ENCODE data around the gene SCNM1.

The SCNM1 gene, protein sequence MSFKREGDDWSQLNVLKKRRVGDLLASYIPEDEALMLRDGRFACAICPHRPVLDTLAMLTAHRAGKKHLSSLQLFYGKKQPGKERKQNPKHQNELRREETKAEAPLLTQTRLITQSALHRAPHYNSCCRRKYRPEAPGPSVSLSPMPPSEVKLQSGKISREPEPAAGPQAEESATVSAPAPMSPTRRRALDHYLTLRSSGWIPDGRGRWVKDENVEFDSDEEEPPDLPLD

GRCh38 chr1:151165738-151166504 lies at the start of gene SCNM1, which contains the start of gene LYSMD1:
TSS of gene SCNM1 (plus strand) at chr1:151166144. CDS start at chr1:151166153, 9 bp downstream.
TSS of gene LYSMD1 (minus strand) at chr1:151165902. CDS start at chr1:151165258, 644 bp downstream.
- DNase-seq: peak; percentile 94 to 97 (median 96)

DNA sequence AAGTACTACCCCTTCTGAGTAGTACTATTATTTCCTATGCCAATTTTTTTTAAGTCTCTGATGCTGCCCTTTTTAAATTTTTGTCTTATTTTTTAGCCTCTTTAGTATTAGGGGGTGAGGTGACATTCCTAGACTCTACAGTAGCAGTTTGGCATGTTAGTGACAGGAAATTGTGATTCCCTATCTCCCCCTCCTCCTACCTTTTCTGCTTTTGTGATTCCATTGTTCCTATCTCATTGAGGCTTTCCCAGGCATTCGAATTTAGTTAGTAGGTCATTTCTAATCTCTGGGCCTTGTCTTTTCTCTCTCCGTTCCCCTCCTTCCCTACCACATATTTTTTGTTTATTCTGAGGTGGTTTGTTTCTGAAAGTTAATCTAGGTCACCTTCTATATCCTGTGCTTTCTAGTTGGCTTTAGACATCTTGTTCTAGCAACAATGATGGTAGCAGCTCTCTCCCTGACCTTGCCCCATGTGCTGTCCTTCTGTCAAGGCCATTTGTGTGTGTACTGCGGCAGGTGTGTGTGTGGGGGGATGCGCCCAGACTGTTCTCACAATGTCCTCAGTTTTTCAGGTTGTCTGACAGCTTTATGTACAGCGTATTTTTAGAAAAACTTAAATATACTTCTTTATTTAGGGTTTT lies 41.1 kb upstream of the SCNM1 start:
- DNase-seq: no peak

DNA sequence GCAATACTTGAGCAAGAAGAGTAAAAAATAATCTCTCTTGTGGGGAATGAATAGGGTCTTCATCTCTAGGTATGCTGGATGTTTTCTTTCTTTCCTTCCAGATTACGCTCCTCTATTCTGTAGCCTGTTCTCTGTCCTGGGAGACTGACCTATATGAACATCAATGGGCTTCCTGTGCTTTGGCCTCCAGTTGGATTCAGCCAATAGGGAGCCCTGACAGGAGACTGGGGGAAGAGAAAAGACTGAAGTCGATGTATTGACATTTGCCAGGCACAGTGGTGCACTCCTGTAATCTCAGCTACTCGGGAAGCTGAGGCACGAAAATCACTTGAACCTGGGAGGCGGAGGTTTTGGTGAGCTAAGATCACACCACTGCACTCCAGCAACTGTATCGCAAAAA lies 37.1 kb upstream of the SCNM1 start:
- no peak for DNase-seq

GRCh38 chr1:151130987-151131586 lies 34.9 kb upstream of the SCNM1 start:
- peak; percentile 67 to 87 (median 83) for DNase-seq

- no peak for DNase-seq
Observed at GRCh38 chr1:151131701-151132334, 34.1 kb upstream of the SCNM1 start.

GRCh38 chr1:151132335-151133017 lies 33.5 kb upstream of the SCNM1 start:
- DNase-seq: no peak

GRCh38 chr1:151133018-151133806 lies 32.7 kb upstream of the SCNM1 start:
- DNase-seq: no peak

DNA sequence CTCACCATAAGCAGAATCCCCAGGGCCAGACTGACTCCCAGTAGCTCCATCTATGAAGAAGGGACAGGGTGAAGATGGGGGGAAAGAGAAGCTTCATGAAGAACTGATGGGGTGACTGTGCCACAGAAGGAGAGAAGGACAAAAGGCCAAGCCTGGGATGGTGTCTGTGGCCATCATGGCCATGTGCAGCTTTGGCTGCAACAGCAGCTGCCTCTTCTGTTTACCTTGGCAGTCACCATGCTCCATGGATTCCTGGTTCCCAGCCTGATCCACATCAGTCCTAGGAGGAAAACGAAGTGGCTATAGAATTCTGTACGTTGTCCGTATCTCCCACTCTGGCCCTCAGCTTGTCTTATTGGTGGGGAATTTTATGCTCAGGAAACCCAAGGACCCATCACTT lies 31.5 kb upstream of the SCNM1 start:
- DNase-seq: no peak

- no peak for DNase-seq
Observed at GRCh38 chr1:151134991-151135390, 31.0 kb upstream of the SCNM1 start.

DNA sequence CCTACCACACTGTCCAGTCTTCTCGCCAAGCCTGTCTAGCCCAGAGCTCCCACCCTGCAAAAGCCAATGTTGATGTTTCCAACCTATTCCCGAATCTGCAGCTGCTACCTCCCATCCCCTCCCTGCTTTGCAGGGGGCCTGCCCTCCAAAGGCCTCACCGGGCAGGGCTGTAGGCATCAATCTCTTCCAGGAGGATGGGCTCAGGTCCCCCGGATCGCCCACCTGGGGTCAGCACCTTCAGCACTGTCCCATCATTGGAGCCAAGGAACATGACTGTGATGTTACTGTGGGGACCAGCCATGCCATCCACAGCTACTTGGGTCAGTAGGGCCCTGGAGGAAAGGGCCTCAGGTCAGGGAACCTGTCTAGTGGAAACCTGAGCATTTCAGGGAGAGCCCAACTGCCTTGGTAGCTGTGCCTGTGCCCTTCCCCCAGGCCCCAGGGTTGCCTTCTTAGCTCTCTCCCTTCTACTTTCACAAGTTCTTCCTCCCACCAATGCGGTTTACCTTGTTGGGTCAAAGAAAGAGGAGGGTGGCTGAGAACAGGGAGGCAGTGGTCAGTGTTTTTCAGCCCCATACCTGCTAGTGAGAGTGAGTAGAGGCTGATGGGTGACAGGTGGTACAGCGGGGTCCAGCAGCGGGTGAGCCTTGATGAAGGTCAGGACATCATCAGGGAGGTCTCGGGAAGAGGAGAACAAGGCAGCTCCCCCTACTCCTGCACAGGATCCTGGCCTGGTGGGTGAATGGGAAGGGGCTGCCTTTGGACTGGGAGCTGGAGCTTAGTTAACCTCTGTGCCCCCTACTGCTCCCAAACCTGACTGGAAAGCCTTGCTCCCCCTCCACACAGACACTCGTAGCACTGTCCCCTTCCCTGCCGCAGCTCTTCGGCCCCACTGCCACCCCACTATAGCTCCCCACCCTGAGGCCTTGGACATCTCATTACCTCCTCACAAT lies 30.2 kb upstream of the SCNM1 start:
- DNase-seq: no peak

DNA sequence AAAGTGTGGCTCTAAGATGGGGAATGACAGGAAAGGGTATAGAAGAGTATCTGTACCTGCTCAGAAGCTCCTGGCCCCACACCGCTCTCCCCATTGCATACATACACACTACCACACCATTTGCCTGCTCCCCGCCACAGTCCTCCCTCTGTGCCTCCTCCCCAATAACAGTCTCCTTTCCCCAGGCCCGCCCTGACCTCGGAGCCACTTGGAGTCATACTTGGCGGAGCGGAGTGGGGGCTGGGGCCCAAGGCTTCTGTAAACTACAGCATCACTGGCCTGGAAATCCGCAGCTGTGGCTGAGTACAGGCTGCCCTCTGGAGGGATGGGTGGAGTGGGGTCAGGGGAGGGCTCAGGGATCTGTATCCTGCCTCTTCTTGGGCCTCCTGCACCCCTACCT lies 28.2 kb upstream of the SCNM1 start:
- no peak for DNase-seq

GRCh38 chr1:151142411-151143056 lies 23.4 kb upstream of the SCNM1 start:
- DNase-seq: no peak

- no peak for DNase-seq
Observed at GRCh38 chr1:151143057-151143435, 22.9 kb upstream of the SCNM1 start.

DNA sequence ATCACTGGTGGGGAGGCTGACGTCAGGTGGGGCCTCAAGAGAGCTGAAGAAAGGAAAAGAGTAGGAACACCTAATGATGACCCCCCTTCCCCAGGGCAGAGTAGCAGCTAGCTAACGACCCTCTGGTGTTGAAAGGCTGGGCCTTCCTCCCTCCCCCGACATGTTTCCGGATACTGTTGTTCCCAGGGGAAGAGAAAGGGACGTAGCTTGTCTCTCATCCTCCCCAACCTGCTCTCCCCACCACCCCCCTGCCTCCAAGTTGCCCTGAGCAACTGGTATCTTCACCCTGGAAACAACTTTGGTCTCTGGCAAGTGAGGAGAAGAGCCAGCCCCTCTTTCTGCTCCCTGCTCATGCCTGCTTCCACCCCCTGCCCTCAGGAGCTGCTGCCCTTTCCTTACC lies 22.0 kb upstream of the SCNM1 start:
- DNase-seq: no peak

GRCh38 chr1:151144474-151145303 lies 21.3 kb upstream of the SCNM1 start:
- no peak for DNase-seq

- DNase-seq: peak in 4 of 6 experiments; percentile 11 to 37 (median 16)
Observed at GRCh38 chr1:151145304-151146071, 20.5 kb upstream of the SCNM1 start.

- peak in 1 of 6 experiments; percentile 22 for DNase-seq
Observed at GRCh38 chr1:151146072-151146411, 19.9 kb upstream of the SCNM1 start.
